Smooth muscle cell (in vitro differentiated cells): ENCODE measurements around the gene ECE2. TPM values are rescaled to one million over a fixed set of nuclear protein-coding genes. Genes with fewer than 3 reads are reported as not detected.

ENCODE experiments used
- DNase-seq: peaks from one replicate; lab custom pipeline; 2025; ENCODE audit not compliant: unreplicated experiment; lab: John Stamatoyannopoulos, UW
- H2AFZ ChIP-seq: fragments of 200-600 bp; sonication (generic); 2 replicates; pipeline ENCODE4 v1.6.0; 2016; ENCODE audit warnings: antibody characterized with exemption, low read depth, mild to moderate bottlenecking
- H3F3A ChIP-seq: fragments of 200-600 bp; sonication (generic); 2 replicates; pipeline ENCODE4 v1.6.0; 2017; ENCODE audit warnings: antibody characterized with exemption, low read depth
- H3K27ac ChIP-seq: fragments of 200-600 bp; sonication (generic); 2 replicates; pipeline ENCODE4 v1.5.1; 2016; ENCODE audit warnings: low read depth, mild to moderate bottlenecking
- H3K27me3 ChIP-seq: fragments of 200-600 bp; sonication (generic); 2 replicates; pipeline ENCODE4 v1.6.1; 2016; ENCODE audit warnings: low read depth, mild to moderate bottlenecking
- H3K36me3 ChIP-seq: fragments of 200-600 bp; sonication (generic); 2 replicates; pipeline ENCODE4 v1.5.1; 2016; ENCODE audit warnings: low read depth
- H3K4me1 ChIP-seq: fragments of 200-600 bp; sonication (generic); 2 replicates; pipeline ENCODE4 v1.5.1; 2016; ENCODE audit warnings: low read depth
- H3K4me2 ChIP-seq: fragments of 200-600 bp; sonication (generic); 2 replicates; pipeline ENCODE4 v1.6.0; 2016; ENCODE audit warnings: mild to moderate bottlenecking
- H3K4me3 ChIP-seq: fragments of 200-600 bp; sonication (generic); 2 replicates; pipeline ENCODE4 v1.5.1; 2016; ENCODE audit warnings: mild to moderate bottlenecking
- H3K79me2 ChIP-seq: fragments of 200-600 bp; sonication (generic); 2 replicates; pipeline ENCODE4 v1.6.0; 2016; ENCODE audit warnings: low read depth, mild to moderate bottlenecking
- H3K9ac ChIP-seq: fragments of 200-600 bp; sonication (generic); 2 replicates; pipeline ENCODE4 v1.6.0; 2016; ENCODE audit warnings: low read depth
- H3K9me3 ChIP-seq: fragments of 200-600 bp; sonication (generic); replicated peaks from 2 replicates; pipeline ENCODE4 v1.5.1; 2016; ENCODE audit warnings: low read depth
- H4K20me1 ChIP-seq: fragments of 200-600 bp; sonication (generic); 2 replicates; pipeline ENCODE4 v1.6.0; 2016; ENCODE audit warnings: low read depth
- CTCF ChIP-seq: fragments of 200-600 bp; sonication (generic); IDR thresholded peaks from 2 replicates; pipeline ENCODE4 v1.5.1; 2017; ENCODE audit warnings: borderline replicate concordance, mild to moderate bottlenecking, antibody characterized with exemption; ENCODE audit not compliant: insufficient read depth, poor library complexity, severe bottlenecking
- WGBS: methylation state at CpG from one replicate; pipeline ENCODE4 v1.1.7; 2016; ENCODE audit warnings: low lambda C conversion rate; 5-methylcytosine and 5-hydroxymethylcytosine counted together
- polyA plus RNA-seq: library from polyadenylated mRNA; unstranded; fragments of >200 nt; fragmentation: Nextera tagmentation; extraction: Ambion mirVana; gene quantifications from 2 replicates; pipeline ENCODE4 v1.2.1, GENCODE V29; 2016
- total RNA-seq: library from RNA; depleted of rRNA; stranded (reverse); fragments of >200 nt; gene quantifications from 2 replicates; pipeline ENCODE4 v1.2.3, GENCODE V29; 2014

ECE2 gene
- total and polyA plus RNA-seq, 2 experiments from 2014 or later = not detected

- Histone ChIP-seq H4K20me1 (peaks cover 82% of the 10 kb centered on the region), H3K36me3 (peaks cover 10% of the 10 kb centered on the region), H3K9me3 (no peaks in the 10 kb centered on the region), H3K4me1 (peaks cover 14% of the 10 kb centered on the region), H3K79me2 (peaks cover 27% of the 10 kb centered on the region), H3K27ac (peak overlapping the region; percentile 100), H3F3A (peaks cover 57% of the 10 kb centered on the region), H3K4me3 (no peak overlapping the region), H3K9ac (peak overlapping the region; percentile 61), H2AFZ (no peak overlapping the region), H3K27me3 (no peaks in the 10 kb centered on the region), H3K4me2 (no peak overlapping the region)
- no peak for TF ChIP-seq CTCF
- no peak for DNase-seq
- 70% methylated on average over 10 of the region's 10 CpGs for WGBS
Measured at GRCh38 chr3:184332370-184333090, 56.7 kb downstream of the ECE2 start.

GRCh38 chr3:184333190-184333589 is 57.4 kb downstream of the ECE2 start:
- peaks cover 10% of the 10 kb centered on the region for H3K36me3 ChIP-seq
- peaks cover 57% of the 10 kb centered on the region for H3F3A ChIP-seq
- DNase-seq = no peak
- peaks cover 33% of the 10 kb centered on the region for H3K79me2 ChIP-seq
- peaks cover 14% of the 10 kb centered on the region for H3K4me1 ChIP-seq
- H2AFZ ChIP-seq = no peak overlapping the region
- H3K27me3 ChIP-seq = no peaks in the 10 kb centered on the region
- H3K27ac ChIP-seq = peak overlapping the region; percentile 100
- no peak overlapping the region for H3K4me2 ChIP-seq
- 85% methylated on average over 6 of the region's 6 CpGs for WGBS
- TF ChIP-seq CTCF = no peak
- peaks cover 80% of the 10 kb centered on the region for H4K20me1 ChIP-seq
- H3K4me3 ChIP-seq = no peak overlapping the region
- peak overlapping the region; percentile 61 for H3K9ac ChIP-seq
- H3K9me3 ChIP-seq = no peaks in the 10 kb centered on the region

GRCh38 chr3:184333700-184334099 is 57.9 kb downstream of the ECE2 start:
- Histone ChIP-seq H3K4me2 (no peak overlapping the region), H3K79me2 (peaks cover 35% of the 10 kb centered on the region), H3K9ac (peak overlapping the region; percentile 61), H4K20me1 (peaks cover 79% of the 10 kb centered on the region), H3K4me1 (peaks cover 14% of the 10 kb centered on the region), H3K9me3 (no peaks in the 10 kb centered on the region), H2AFZ (no peak overlapping the region), H3K4me3 (no peak overlapping the region), H3K27ac (peak overlapping the region; percentile 100), H3F3A (peaks cover 53% of the 10 kb centered on the region), H3K36me3 (peaks cover 10% of the 10 kb centered on the region), H3K27me3 (no peaks in the 10 kb centered on the region)
- 97% methylated on average over 3 of the region's 3 CpGs for WGBS
- DNase-seq = no peak
- no peak for TF ChIP-seq CTCF
